Pons (tissue), 1 donor: ENCODE results near the gene BPIFA3.
"Not testable (repeated sequence)": the region's sequence is repeated elsewhere in the genome, so short reads cannot be mapped to it uniquely, and the experiment has no call there.

ENCODE experiments used
- DNase-seq: peaks from one replicate; pipeline ENCODE4 v3.0.0-alpha.2; 2016; ENCODE audit warnings: low spot score

BPIFA3 gene

DNA sequence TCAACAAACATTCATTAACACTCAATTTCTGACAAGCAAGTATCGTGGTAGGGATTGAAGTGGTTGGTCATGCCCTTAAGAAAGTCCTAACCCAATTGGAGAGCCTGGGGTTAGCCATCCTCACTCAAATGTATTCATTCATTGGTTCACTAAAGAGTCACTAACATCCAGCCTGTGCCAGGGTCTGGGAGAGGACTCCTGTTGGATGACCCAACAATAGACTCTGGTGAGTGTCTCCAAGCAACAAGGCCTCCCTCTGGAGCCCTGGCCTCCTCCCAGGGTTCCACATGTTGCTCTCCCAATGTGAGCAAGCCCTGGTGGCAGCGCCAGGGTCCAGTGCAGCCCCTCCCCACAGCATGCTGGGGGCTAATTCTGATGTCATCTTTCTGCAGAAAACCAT is at the start of gene BPIFA3:
Gene BPIFA3, plus strand, starts transcription at position 301 of the 400 bp plus-strand sequence. CDS start 185 bp downstream, outside the sequence.
- no peak for DNase-seq

DNA sequence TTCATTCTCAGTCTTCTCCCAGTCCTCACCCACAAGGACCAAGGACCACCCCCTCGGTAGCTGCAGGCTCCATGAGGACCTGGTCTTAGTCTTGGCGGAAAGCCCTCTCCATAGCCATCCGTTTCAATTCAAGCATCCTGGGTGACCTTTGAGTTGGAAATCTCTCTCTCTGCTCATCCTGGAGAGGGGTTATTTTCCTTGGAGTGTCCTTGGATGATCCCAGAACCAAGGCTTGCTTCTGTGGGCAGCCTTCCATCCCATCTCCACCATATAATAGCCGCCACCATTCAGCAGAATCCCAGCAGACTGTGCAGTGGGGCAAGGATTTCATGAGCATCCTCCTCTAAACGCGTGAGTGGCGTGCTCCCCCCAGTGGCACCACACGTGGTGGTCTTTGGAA is 49.3 kb upstream of the BPIFA3 start, which contains the start of gene BPIFA2:
Gene BPIFA2, plus strand, starts transcription at position 301 of the 400 bp plus-strand sequence. CDS start 987 bp downstream, outside the sequence.
- DNase-seq: no peak

DNA sequence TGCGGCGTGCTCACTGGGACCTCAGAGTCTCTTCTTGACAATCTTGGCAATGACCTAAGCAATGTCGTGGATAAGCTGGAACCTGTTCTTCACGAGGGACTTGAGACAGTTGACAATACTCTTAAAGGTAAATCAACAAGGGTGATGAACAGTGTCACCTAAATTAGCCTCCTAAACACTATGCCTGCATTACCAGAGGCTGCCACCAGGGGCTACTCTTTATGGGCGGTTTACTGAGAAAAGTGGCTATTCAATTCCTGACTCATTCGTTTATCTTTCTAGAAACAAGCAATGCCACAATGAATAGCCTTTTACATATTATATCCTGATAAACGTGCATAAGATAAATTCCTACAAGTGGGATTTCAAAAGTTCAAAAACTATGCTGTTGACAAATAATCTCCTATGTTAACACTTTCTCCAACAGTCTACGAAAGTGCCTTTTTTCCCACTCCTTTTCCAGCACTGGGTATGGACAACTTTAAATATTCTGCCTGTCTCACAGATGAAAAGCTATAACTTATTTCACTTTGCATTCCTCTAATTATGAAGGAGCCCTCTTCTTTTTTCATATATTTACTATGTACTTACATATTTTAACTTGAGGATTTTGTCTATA is 47.9 kb upstream of the BPIFA3 start:
- DNase-seq: no peak

DNA sequence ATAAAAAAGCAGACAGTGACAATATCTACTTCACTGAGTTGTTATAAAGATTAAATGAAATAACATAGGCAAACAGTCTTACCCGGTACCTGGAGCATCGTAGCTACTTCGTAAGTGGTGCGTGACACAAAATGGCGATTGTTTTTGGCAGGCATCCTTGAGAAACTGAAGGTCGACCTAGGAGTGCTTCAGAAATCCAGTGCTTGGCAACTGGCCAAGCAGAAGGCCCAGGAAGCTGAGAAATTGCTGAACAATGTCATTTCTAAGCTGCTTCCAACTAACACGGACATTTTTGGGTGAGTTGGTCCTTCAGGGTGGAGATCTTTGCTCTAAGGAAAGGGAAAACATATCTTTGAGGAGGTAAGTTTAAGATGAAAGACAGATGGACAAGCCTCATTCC is 44.4 kb upstream of the BPIFA3 start:
- DNase-seq: no peak

DNA sequence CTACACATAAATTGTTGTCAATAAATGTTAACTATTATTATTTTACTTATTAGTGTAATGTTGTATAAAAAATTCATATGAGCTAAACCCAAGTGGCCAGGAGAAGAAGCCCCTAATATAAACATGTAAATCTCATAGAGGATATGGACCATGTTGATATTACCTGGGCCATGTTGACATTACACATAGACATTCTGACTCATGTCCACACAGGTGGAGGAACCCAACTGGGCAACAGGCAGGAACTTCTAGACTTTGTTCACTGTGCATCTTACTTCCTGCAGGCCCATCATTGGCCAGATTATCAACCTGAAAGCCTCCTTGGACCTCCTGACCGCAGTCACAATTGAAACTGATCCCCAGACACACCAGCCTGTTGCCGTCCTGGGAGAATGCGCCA is 42.0 kb upstream of the BPIFA3 start:
- DNase-seq: no peak

DNA sequence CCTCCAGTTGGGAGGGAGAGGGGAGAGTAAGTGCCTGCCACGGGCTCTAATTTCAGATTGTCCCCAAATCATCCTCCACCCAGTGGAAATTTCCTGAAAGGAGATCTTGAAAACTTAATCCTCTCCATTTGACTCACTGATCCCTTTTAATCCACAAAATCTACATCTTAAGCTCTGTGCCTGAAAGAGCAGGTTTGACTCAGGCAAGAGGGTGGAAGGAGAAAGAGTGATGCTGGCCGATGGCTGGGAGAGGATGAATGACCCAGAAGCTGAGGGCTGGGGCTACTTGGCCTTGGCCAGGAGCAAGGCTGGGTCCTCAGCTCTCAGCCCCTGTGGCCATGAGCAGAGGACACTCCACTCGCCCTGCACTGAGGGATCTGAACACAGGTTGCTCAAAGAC is 41.1 kb upstream of the BPIFA3 start:
- DNase-seq: no peak

DNA sequence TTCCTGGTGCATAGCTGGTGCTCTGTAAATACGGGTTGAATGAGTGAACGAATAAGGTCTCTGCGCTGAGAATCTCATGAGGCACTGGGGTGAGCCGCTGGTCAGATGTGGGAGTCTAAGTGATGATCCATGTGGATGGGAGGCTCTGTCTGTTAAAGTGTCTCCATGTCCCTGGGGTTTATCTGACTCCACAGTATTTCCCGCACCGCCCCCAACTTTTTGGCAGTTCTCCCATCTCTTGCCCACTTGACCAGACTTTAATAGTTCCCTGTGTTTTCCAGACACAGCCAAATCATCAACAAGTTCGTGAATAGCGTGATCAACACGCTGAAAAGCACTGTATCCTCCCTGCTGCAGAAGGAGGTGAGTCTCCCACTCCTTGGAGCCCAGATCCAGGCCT is 39.3 kb upstream of the BPIFA3 start:
- DNase-seq: no peak

DNA sequence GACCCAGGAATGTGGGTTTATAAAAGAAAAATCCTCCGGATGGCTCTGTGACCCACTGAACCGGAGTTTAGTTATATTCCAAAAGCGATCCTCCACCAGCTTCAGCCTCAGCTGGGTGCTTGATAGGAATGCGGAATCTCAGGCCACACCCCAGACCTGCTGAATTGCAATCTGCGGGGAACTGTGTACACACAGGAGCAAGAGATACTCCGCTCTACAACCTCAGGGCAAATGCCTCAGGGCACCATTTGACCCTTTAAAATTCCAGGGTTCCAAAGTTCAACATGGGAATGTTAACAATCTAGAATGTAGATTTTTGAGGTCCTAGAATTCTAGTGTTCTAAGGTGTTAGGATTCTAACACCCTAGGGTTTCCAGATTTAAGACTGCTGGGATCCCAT is 38.4 kb upstream of the BPIFA3 start:
- no peak for DNase-seq

DNA sequence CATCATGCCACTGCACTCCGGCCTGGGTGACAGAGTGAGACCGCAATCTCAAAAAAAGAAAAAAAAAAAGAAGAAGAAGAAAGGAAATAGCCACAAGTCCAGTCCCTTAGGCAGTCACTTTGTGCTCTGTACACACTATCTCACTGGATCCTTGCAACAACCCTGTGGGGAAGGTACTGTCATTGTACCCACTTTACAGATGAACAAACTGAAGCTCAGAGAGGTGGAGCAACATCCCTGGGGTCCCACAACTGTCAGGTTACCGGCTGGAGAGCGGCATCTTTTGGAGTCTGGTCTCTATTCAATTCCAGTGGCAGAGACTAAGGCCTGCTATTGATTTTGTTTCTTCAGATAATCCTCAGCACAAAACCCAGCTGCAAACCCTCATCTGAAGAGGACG is 37.0 kb upstream of the BPIFA3 start:
- DNase-seq: no peak

DNA sequence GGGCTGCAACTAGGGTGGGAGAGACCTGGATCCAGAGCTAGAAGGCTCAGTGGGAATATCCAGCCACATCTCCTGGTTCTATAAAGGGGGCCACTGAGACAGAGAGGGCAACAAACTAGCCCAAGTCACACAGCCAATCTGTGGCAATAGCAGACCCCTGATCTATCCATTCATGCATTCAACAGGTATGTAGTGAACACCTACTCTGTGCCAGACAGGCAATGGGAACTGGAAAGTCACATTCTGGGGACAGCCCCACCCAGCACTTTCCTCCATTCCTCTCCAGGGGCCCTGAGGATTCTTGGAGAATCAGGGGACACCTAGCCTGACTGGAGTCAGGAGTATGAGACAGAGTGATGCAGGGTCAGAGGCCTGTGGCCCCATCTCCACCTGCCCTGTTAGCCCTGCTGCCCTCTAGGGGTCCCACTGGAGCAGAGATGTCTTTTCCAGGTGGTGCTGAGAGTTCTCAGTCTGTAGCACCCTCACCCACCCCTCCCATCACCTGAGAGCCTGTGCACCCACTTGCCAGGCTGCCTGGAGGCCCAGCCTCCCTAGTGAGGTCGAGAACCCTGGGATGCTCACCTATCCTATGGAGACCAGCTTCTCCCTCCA is 35.6 kb upstream of the BPIFA3 start:
- no peak for DNase-seq

DNA sequence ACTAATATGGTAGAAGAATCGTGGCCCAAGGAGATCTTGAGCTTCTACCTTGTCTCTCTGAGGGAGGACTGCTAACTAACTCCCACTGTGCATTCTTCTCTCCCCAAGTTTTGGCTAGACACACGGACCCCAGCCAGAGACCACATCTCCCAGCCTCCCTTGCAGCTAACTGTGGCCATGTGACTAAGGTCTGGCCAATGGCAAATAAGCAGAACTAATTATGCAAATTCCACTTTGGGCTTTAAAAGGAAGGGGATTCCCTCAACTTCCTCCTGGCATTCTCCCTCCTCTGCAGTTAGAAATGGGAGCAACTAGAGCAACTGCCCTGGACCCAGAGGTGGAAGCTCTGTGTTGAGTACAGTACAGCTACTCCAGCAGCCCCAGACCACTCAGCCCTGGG is 33.8 kb upstream of the BPIFA3 start:
- no peak for DNase-seq

DNA sequence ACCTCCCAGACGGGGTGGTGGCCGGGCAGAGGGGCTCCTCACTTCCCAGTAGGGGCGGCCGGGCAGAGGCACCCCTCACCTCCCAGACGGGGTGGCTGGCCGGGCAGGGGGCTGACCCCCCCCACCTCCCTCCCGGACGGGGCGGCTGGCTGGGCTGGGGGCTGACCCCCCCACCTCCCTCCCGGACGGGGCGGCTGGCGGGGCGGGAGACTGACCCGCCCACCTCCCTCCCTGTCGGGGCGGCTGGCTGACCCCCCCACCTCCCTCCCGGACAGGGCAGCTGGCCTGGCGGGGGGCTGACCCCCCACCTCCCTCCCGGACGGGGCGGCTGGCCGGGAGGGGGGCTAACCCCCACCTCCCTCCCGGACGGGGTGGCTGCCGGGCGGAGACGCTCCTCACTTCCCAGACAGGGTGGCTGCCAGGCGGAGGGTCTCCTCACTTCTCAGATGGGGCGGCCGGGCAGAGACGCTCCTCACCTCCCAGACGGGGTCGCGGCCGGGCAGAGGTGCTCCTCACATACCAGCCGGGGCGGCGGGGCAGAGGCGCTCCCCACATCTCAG is 32.0 kb upstream of the BPIFA3 start:
- DNase-seq: not testable (repeated sequence)

DNA sequence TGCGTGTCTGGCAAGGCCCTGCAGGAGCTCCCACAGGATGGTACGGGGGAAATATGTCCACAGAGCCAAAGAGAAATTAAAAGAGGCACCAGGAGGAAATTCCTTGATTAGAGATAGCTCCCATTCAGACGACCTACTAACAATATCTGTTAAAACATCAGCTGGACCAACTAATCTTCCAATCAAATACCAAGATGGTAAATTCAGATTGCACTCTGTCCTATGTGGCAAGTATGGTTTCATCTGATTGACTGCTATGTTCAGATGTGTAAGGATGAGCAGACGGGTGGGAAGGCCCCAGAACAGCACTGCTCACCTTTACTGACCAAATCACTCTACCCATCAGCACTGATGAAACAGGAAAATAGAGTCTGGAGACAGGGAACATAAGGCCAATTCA is 29.7 kb upstream of the BPIFA3 start:
- DNase-seq: no peak

DNA sequence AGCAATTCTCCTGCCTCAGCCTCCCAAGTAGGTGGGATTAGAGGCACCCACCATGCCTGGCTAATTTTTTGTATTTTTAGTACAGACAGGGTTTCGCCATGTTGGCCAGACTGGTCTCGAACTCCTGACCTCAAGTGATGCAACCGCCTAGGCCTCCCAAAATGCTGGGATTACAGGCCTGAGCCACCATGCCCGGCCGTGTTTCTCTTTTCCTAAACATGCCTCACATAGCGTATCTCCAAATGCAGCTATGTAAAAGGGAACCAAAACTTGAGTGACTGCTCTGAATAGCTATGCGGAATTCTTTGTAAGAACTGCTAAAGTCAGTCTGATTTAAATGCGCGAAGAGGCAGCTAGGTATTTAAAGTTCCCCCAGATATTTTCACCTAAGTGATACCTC is 28.7 kb upstream of the BPIFA3 start:
- DNase-seq: no peak

DNA sequence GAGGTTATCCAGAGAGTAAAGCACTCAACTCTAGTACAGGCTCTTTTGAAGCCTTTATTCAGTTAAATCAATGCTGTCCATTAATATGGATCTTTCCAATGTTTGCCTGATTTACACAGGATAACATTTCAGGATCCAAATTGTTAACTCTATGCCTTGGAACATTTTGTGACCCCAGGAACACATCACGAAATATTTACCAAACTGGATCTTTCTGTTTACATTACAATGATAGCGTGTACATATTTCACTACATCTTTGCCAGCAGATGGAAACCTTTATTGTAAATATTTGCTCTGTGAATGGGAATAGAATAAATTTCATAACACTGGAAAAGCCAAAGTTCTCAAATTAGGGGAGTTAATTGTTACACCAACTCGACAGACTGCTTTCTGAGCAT is 25.7 kb upstream of the BPIFA3 start:
- DNase-seq: no peak

DNA sequence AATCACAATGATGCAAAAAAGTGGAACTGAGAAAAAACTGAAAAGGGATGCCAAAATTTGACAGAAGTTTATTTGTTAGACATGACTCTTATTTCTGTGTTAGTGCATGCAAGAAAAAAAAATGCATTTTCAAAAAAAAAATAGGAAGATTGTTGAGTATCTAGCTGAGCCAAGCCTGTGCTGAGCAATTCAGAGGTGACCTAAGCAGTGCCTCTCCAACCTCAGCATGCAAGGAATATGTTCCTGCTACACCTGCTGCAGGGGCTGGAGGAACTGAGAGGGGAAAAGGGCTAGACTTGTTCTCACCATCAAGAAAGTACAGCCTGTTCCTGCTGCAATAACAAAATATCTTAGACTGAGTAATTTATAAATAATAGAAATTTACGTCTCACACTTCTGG is 25.2 kb upstream of the BPIFA3 start:
- DNase-seq: peak; percentile 7

DNA sequence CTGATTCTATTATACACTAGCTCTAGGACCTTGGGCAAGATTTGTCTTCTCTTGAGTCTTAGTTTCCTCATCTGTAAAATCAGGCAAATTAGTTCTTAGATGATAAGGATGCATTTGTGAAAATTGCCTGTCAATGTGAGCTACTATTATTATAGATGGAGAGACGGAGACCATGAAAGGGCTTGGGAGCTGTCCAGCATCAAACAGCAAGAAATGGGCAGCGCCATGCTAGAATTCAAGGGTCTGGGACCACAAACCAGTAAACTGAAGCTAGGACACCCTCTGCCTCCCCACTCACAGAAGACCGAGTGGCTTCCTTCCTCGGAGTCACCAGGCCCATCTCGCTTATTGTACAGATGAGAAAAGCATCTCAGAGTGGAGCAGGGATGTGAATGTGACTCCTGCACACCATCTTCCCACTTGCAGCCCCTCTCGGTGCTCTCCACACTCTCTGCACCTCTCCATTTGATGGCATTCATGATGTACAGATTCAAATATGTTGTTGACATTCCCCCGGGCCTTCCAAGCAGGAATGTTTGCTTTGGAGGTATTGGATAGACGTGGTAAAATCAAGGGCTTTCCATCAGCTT is 24.1 kb upstream of the BPIFA3 start:
- no peak for DNase-seq

DNA sequence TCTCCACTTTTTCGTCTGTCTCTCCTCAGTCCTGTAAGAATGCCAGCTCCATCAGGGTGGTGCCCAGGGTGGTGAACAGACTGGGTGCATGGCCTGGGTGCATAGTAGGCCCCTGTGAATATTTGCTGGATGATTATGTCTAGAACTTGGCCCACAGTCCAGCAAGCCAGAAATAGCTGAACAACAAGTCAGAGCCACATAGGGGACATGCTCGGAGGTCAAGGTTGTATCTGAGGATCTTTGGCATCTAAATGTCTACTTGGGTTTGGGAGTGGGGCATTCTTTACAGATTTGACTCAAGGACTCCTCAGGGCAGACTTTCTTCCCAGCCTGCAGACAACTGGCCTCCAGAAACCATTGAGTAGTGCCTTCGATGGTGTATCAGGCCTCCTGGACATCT is 18.1 kb upstream of the BPIFA3 start:
- no peak for DNase-seq

DNA sequence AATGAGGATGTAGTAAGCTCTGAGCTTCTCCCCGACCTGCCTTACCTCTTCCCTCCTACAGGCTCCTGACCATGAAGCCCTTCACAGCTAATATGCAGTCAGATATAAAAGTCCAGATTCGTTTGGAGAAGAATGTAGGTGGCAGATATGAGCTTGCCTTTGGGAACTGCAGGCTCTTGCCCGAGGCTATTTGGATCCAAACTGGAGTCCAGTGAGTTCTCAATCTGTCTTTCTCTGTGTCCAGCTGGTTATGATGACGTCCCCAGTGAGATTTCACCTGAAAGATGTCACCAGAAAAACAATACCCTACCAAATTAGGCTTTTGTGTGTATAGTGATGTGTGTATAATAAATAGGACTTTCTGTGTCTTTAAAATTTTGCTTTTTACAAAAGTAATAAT is 14.7 kb upstream of the BPIFA3 start:
- no peak for DNase-seq

DNA sequence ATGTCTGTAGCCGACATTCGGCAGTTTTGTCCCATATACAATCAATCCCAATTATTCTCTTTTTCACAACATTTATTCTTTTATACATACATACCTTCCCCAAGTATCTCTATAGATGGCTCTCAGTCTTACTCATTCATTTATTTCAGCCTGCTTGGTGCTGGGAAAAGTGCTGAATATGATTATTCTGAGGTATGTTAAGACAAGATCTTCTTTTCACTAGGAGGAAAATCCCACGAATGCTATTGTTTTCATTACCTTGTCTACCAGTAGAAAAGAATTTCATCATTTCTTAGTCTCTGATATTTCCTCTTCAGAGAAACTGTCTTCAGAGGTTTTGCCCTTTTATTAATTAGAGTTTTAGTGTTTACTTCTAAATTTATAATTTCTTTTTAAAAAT is 13.7 kb upstream of the BPIFA3 start:
- DNase-seq: no peak

DNA sequence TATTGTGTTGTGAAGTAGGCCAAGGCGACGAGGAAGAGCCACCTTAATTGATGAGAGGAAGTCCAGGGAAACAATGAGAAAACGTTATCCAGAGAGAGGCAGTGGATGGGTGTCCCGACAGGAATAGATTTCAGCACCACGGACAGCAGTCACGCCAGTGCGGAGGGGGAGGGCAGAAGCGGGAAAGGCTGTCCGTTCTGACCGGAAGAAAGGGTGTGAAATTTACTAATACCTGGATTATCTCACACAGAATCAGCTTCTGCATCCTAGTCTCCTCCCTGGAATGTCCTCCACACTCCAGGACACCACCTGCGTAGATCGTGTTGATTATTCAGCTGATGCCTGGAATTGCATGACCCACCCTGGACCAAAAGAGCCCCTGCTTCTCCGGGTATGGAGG is 7.4 kb upstream of the BPIFA3 start:
- DNase-seq: peak; percentile 35

DNA sequence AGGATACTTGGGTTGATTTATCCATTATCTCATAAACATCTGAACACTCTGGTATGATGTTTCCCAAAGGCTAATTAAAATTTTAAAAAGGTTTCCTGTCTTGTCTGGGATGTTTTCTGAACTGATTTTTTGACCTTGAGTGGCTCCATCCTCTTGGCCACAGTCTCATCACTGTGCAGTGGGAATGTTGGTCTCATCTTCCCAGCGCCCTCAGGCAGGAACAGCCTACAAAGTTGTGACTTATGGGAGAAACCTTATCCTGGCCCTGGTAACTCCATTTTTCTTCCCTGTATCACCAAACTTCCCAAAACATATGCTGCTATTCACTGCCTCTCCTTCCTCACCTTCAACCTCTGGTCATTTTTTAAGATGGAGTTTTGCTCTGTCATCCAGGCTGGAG is 6.8 kb upstream of the BPIFA3 start:
- no peak for DNase-seq

DNA sequence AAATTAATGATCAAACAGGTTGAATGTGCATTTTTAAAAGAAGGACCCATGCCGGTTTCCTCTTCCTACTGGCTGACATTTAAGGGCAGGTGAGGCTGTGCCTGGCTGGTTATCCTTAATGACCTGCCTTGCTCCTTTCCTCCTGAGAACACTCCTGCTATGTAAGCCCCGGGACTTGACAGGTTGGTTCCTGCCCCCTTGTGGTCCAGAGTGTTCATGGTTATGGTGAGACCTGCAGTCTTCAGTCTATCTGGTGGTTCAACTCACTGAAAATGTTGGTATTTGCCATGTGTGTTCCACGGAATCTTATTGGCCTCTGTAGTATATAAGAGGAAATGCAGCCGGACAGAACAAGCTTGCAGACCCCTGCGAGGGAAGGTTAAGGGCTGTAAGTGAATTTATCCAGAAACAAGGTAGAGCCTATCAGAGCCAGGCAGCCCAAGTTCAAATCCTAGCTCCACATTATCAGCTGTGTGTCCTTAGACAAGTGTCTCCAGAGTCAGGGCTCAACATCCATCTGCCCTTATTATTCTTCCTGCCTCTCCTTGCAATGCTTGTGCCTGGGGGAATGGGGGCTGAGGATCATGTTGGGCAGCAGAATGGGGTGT is 5.2 kb upstream of the BPIFA3 start:
- peak; percentile 36 for DNase-seq
